ENCODE results near the gene OAT. TPM values are rescaled to one million over a fixed set of nuclear protein-coding genes. Genes with fewer than 3 reads are reported as not detected.

OAT gene
- total RNA-seq, 1 donor from 2014 or later, result 35.0 TPM

- peak; percentile 70 for TF ChIP-seq CTCF (IDR thresholded peaks at IDR 0.05; ENCODE audit: unreplicated experiment)
- peak overlapping the region; percentile 73 for H3K27ac Mint-ChIP-seq
- H3K36me3 Mint-ChIP-seq (ENCODE audit: insufficient read depth), result peaks cover 25% of the 10 kb centered on the region
- peaks cover 19% of the 10 kb centered on the region for H3K4me1 Mint-ChIP-seq (ENCODE audit: low read depth)
- H3K4me3 Mint-ChIP-seq (ENCODE audit: low read depth), result no peak overlapping the region
- DNase-seq (ENCODE audit: low spot score, unreplicated experiment), result no peak
- no peaks in the 10 kb centered on the region for H3K27me3 Mint-ChIP-seq
- no peaks in the 10 kb centered on the region for H3K9me3 Mint-ChIP-seq (ENCODE audit: low read depth)
These were observed 15.2 kb downstream of the OAT start for GRCh38 chr10:124403548-124403947.

- peaks cover 25% of the 10 kb centered on the region for H3K36me3 Mint-ChIP-seq (ENCODE audit: insufficient read depth)
- no peak for TF ChIP-seq CTCF (IDR thresholded peaks at IDR 0.05; ENCODE audit: unreplicated experiment)
These were observed 16.4 kb downstream of the OAT start for GRCh38 chr10:124402273-124402672.

GRCh38 chr10:124401633-124402032 is 17.1 kb downstream of the OAT start:
- DNase-seq (ENCODE audit: low spot score, unreplicated experiment), result no peak
- H3K27me3 Mint-ChIP-seq, result no peaks in the 10 kb centered on the region
- peaks cover 23% of the 10 kb centered on the region for H3K36me3 Mint-ChIP-seq (ENCODE audit: insufficient read depth)
- TF ChIP-seq CTCF (IDR thresholded peaks at IDR 0.05; ENCODE audit: unreplicated experiment), result no peak
- H3K4me3 Mint-ChIP-seq (ENCODE audit: low read depth), result no peak overlapping the region
- H3K4me1 Mint-ChIP-seq (ENCODE audit: low read depth), result peaks cover 7% of the 10 kb centered on the region
- no peak overlapping the region for H3K27ac Mint-ChIP-seq
- no peaks in the 10 kb centered on the region for H3K9me3 Mint-ChIP-seq (ENCODE audit: low read depth)

More at GRCh38 chr10:124402273-124402672, 16.4 kb downstream of the OAT start:
- Mint-ChIP-seq H3K27ac (no peak overlapping the region), H3K4me1 (ENCODE audit: low read depth) (peaks cover 11% of the 10 kb centered on the region), H3K4me3 (ENCODE audit: low read depth) (no peak overlapping the region), H3K9me3 (ENCODE audit: low read depth) (no peaks in the 10 kb centered on the region), H3K27me3 (no peaks in the 10 kb centered on the region)
- DNase-seq (ENCODE audit: low spot score, unreplicated experiment), result no peak

- no peak for DNase-seq (ENCODE audit: low spot score, unreplicated experiment)
- Mint-ChIP-seq H3K27ac (no peak overlapping the region), H3K36me3 (ENCODE audit: insufficient read depth) (peaks cover 4% of the 10 kb centered on the region), H3K4me1 (ENCODE audit: low read depth) (no peaks in the 10 kb centered on the region), H3K27me3 (peaks cover 20% of the 10 kb centered on the region), H3K9me3 (ENCODE audit: low read depth) (no peaks in the 10 kb centered on the region), H3K4me3 (ENCODE audit: low read depth) (no peak overlapping the region)
- no peak for TF ChIP-seq CTCF (IDR thresholded peaks at IDR 0.05; ENCODE audit: unreplicated experiment)
These were observed 24.1 kb downstream of the OAT start for GRCh38 chr10:124394583-124394982.

- TF ChIP-seq CTCF (IDR thresholded peaks at IDR 0.05; ENCODE audit: unreplicated experiment), result no peak
- Mint-ChIP-seq H3K4me3 (ENCODE audit: low read depth) (no peak overlapping the region), H3K27ac (no peak overlapping the region), H3K9me3 (ENCODE audit: low read depth) (no peaks in the 10 kb centered on the region), H3K4me1 (ENCODE audit: low read depth) (no peaks in the 10 kb centered on the region), H3K36me3 (ENCODE audit: insufficient read depth) (peaks cover under 1% of the 10 kb centered on the region), H3K27me3 (peaks cover 22% of the 10 kb centered on the region)
- DNase-seq (ENCODE audit: low spot score, unreplicated experiment), result no peak
These were observed 25.9 kb downstream of the OAT start for GRCh38 chr10:124392626-124393342.

Measured in progenitor cell of endocrine pancreas (in vitro differentiated cells).